ENCODE results near the gene PHACTR3.

GRCh38 chr20:59661621-59662020, 57.3 kb downstream of the PHACTR3 start:
- TF ChIP-seq CTCF (IDR thresholded peaks at IDR 0.05; ENCODE audit: extremely low read depth in 1 of 2, insufficient read depth in 1 of 2, low read depth in 1 of 2, low read length in 2 of 2), result no peak
- TF ChIP-seq POLR2AphosphoS5 (IDR thresholded peaks at IDR 0.05; ENCODE audit: insufficient read depth, low read depth, low read length), result no peak
